Hematopoietic multipotent progenitor cell treated with erythropoietin and hydrocortisone succinate and interleukin-3 and kit ligand, for 6 days (in vitro differentiated cells): ENCODE measurements around the gene CACNA2D3.
"Not testable (repeated sequence)": the region's sequence is repeated elsewhere in the genome, so short reads cannot be mapped to it uniquely, and the experiment has no call there.

Experiments
- DNase-seq: peaks from one replicate; pipeline ENCODE4 v3.0.0-alpha.2; 2015

The CACNA2D3 gene

GRCh38 chr3:54951405-54951804, 829.1 kb downstream of the CACNA2D3 start:
- peak; percentile 39 for DNase-seq

DNA sequence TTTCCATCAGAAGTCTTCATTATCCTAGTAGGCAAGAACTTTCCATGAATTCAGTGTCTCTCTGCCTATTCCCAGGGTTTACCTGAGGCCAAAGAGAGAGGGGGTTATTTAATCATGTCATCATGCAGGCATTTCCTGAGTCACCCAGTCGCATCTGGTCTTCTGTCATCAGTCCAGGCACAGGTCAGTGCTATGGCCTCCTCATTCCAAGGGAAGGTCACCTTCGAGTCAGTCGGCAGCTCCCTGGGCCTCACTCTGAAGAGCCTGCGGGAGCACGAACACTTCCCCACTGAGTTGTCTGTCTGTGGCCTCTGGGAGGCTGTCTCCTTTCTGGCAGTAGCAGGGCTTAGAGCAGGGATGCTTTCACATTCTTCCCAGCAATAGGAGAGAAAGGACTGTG, 831.7 kb downstream of the CACNA2D3 start:
- DNase-seq = no peak

GRCh38 chr3:54954521-54954920, 832.2 kb downstream of the CACNA2D3 start:
- no peak for DNase-seq

- DNase-seq = no peak
Observed at GRCh38 chr3:54955496-54955895, 833.1 kb downstream of the CACNA2D3 start.

DNA sequence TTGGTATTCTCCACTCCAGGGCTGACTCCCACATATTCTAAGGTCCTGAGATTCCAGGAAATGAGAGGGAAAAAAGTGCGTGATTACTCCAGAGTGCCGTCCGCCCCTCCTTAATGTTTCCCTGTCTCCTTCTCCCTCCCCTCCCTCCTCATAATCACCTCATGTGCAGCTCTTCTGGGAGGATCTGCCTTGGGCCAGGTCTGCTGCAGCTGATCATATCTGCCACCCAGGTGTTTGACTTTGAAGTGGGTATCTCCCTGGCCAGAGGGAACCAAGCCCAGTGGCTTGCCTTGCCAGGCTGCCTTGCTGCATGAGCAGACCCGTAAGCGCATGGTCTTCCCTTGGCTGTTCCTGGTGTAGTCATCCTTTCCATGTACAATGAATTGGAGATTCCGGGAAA, 833.6 kb downstream of the CACNA2D3 start:
- DNase-seq = no peak

DNA sequence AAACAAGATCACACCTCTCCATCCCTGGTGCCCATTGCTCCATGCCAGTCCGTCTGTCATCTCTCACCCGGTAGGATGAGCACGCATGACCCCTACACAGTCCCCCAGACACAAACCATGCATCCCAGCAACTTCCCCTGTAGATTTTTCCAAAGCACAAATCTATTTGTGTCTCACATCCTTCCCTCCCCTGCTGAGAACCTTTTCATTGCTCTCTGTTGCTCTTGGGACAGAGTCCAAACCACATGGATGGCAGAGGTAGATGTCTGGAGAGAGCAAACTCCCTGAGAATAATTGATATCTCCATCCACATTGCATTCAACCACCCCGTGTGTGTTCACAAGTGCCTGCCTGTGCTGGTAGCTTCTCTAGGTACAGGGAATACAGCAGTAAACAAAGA, 835.4 kb downstream of the CACNA2D3 start:
- DNase-seq = no peak

DNA sequence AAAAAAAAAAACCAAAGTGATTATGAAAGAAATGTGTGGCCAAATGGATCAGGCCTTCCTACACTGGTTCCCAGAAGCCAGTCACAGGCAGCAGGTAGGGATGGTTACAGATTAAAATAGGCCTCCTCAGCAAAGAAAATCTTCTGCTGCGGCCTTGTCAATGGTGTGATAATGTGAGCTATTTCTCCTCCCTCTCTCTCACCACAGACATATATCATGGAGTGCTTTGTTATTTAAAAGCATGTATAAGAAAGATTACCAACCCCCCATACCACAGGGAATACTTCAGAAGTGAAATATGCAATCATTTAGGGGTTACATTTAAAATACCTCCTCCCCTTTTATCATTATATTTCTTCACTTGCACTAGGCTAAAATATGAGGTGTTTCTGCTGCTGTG, 837.7 kb downstream of the CACNA2D3 start:
- DNase-seq = no peak

DNA sequence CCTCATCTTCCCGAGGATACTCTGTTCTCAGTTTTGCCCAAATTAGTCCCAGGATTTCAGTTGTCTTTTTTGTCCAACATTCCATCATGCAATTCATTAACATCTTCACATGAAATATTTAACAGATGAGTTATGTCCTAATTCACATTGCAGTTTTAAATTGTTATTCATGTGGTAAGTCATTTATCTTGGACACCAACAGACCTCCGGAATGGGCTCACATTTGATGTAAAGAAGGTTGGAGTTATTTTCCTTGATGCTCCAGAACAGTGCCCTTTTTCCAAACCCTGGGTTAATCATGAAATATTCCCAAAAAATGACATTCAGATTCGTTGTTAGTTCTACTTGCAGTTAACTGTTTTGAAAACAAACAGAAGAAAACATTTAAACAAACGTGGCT, 838.3 kb downstream of the CACNA2D3 start:
- DNase-seq = no peak

- no peak for DNase-seq
Observed at GRCh38 chr3:54962200-54962599, 839.8 kb downstream of the CACNA2D3 start.

DNA sequence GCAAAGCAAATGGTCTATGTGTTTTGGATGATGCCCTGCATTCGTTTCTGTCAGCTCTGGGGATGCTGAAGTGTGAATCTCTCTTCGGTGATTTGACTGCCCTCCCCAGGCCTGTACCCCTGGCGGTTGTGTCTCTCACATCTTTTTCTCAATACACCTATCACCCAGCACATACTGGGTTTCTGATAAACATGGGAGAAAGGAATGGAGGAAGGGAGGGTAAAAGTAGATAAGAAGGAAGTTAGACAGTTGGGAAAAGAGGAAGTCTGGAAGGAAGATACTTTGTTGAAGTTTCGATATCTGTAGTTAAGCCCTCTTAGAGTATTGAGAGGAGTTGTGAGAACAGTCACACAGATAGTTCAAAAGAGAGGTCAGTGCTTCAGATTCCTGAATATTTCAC, 841.3 kb downstream of the CACNA2D3 start:
- peak; percentile 9 for DNase-seq

- DNase-seq = no peak
Observed at GRCh38 chr3:54964081-54964480, 841.7 kb downstream of the CACNA2D3 start.

- DNase-seq = no peak
Observed at GRCh38 chr3:54965746-54966145, 843.4 kb downstream of the CACNA2D3 start.

DNA sequence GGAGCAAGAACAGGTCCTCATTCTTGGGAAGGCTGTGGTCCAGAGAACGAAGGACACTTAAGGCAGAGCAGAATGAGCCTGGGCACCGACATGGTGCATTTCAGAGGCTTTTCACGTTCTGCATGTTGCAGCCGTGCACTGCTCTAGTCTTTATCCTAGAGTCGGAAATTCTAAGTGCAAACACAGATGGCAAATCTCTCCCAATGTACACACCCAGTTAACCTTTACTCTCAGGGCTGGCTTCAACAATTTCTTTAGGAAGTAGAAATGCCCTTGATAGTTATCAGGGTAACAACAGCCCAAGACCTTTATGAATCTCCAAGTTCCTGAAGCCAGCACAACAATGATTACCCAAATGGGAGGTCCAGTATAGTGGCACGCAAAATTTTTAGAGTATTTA, 844.6 kb downstream of the CACNA2D3 start:
- DNase-seq = no peak

DNA sequence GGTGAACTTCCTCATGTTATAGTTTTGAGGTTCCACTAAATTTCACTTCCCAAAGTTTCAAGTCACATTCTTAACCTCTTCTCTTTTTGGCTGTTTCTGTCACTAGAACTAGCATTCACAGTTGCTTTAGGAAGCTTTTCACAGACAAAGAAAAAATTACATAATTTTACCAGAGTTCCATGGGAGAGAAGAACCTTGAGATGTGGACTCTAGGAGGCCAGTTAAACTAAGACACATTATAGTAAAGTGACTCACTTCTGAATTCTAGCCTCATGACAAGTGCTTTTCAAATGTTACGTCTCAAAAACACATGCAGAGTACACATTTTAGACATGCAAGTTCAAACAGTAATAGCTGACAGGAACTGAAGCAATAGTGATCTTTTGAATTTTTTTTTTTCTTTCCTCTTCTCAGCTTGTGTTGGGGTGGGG, 845.4 kb downstream of the CACNA2D3 start:
- no peak for DNase-seq

DNA sequence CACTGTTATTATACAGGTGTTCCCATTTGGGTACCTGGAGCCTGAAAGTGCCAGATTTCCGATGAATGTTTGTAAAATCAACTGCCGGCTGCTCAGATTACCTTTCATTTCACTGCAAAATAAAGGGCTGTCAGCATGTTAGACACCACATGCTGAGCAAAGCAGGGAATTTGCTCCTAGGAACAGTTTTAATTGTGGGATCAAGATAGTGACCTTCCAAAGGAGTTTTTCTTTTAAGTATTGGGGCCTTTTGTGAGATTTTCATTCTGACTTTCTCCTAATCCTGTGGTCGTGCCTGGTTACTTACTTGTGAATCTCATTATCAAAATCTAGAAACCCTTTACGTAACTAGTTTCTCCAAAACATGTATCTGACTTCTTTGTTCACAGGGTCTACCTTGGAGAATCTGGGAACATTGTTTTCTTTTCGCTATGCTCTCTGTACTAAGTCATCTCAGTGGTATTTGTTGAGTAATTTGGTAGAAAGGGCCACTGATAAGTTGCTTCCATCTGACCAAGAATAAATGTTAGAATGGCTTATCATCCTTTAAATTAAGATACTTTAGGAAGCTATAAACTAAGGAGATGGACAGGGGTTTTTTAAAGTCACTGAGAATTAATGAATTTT, 846.3 kb downstream of the CACNA2D3 start:
- no peak for DNase-seq

GRCh38 chr3:54969652-54970051, 847.3 kb downstream of the CACNA2D3 start:
- no peak for DNase-seq

GRCh38 chr3:54970895-54971294, 848.5 kb downstream of the CACNA2D3 start:
- no peak for DNase-seq

DNA sequence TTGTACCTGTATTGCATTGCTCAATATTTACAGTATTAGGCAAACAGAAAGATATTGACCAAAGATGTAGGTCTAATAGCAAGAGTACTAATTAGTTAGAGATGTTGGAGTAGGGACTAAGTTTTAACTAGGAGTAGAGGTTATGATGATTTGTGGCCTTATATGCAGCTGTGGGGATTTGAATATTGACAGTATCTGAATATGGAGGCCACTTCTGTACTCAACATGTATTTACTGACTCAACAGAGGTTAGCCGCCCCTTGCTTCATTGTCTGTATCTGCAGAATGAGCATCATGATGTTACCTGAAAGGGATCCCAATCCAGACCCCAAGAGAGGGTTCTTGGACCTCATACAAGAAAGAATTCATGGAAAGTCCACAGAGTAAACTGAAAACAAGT, 855.1 kb downstream of the CACNA2D3 start:
- DNase-seq = no peak

DNA sequence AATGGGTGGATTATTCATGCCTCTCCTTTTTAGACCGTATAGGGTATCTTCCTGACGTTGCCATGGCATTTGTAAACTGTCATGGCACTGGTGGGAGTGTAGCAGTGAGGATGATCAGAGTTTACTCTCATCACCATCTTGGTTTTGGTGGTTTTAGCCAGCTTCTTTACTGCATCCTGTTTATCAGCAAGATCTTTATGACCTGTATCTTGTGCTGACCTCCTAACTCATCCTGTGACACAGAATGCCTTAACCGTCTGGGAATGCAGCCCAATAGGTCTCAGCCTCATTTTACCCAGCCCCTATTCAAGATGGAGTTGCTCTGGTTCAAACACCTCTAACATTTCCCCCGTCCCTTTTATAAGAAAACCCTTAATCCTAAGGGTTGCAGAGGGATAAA, 855.6 kb downstream of the CACNA2D3 start:
- DNase-seq = not testable (repeated sequence)

- DNase-seq = no peak
Observed at GRCh38 chr3:54982807-54983206, 860.5 kb downstream of the CACNA2D3 start.

GRCh38 chr3:54983266-54984099, 861.1 kb downstream of the CACNA2D3 start:
- DNase-seq = no peak

DNA sequence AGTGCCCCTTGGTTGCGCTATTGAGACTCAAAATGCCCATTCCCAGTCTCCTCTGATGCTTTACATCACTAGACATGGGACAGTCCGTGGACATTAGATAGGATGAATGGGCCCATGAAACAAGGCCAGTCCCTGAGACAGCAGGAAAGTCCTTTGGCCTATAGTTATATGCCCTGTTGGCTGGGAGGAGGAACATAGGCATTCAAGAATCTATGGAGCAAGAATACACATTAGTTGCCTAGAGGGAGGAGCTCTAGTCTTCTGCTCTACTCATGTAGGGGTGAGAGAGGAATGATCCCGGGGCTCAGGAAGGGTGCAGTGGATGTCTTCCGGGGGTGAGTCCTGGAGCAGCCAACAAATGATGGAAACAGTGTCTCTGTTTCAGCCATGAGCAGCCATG, 863.5 kb downstream of the CACNA2D3 start:
- DNase-seq = no peak

DNA sequence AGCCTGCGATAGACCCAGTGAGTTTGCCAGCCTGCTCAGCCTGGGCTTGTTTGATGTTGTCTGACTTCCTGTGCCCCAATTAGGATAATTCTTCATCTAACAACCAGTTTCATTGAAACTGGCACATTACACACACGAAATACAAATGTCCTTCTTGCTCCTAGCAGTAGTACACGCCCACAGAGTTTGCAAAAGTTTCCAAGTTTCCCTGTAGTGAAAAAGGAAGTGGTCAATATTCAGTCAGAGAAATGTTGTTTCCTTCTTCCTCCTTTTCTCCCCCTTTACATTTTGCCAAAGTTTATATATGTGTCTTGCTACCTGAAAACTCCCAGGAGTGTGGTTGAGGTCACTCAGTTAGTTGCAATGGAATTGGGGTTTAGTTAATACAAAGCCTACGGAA, 863.9 kb downstream of the CACNA2D3 start:
- DNase-seq = no peak

- no peak for DNase-seq
Observed at GRCh38 chr3:54987719-54988118, 865.4 kb downstream of the CACNA2D3 start.
